Thoracic aorta (tissue), 2 donors: ENCODE data around the gene PIK3C2G. TPM values are rescaled to one million over a fixed set of nuclear protein-coding genes. Genes with fewer than 3 reads are reported as not detected.

Source experiments
- ATAC-seq: fragments of 150-250 bp; one replicate; pipeline ENCODE4 v1.8.0; 2017; ENCODE audit warnings: low read depth; ENCODE audit not compliant: insufficient number of reproducible peaks, low FRiP score
- DNase-seq: peaks from one replicate; pipeline ENCODE4 v3.0.0-alpha.2; 2020; ENCODE audit warnings: low spot score
- H3K27ac ChIP-seq, 2 donors: fragments of 200-600 bp; sonication (generic); 1 replicate in 1 of 2; 2 replicates in 1 of 2; pipeline ENCODE4 v1.5.1; 2016; ENCODE audit warnings: mild to moderate bottlenecking in 2 of 2, moderate library complexity in 2 of 2
- H3K27me3 ChIP-seq: fragments of 200-600 bp; sonication (generic); replicated peaks from 2 replicates; pipeline ENCODE4 v1.6.0; 2016; ENCODE audit warnings: mild to moderate bottlenecking; ENCODE audit not compliant: insufficient read depth
- H3K36me3 ChIP-seq: fragments of 200-600 bp; sonication (generic); one replicate; pipeline ENCODE4 v1.5.1; 2016
- H3K4me1 ChIP-seq, 2 donors: fragments of 200-600 bp; sonication (generic); 1 replicate in 1 of 2; 2 replicates in 1 of 2; pipeline versions ENCODE4 v1.5.1 to v1.6.0; 2016; ENCODE audit warnings: low read depth in 2 of 2, mild to moderate bottlenecking in 1 of 2; ENCODE audit not compliant: control insufficient read depth in 1 of 2
- H3K4me3 ChIP-seq: fragments of 200-600 bp; sonication (generic); 2 replicates; pipeline ENCODE4 v1.5.1; 2016; ENCODE audit warnings: mild to moderate bottlenecking
- H3K9me3 ChIP-seq: fragments of 200-600 bp; sonication (generic); 2 replicates; pipeline ENCODE4 v1.5.1; 2016
- CTCF ChIP-seq: fragments of 200-600 bp; sonication (generic); IDR thresholded peaks from one replicate; pipeline ENCODE4 v1.5.1; 2019; ENCODE audit warnings: antibody characterized with exemption
- total RNA-seq, 2 donors: library from RNA; depleted of rRNA; stranded (reverse); fragments of >200 nt; gene quantifications; one replicate each; pipeline versions ENCODE4 v1.1.0 to v1.2.3, GENCODE V29; 2016

The PIK3C2G gene
- total RNA-seq, 2 donors from 2014 or later = not detected

- Histone ChIP-seq H3K36me3 (no peaks in the 10 kb centered on the region), H3K4me3 (no peak overlapping the region), H3K4me1 (no peaks in the 10 kb centered on the region), H3K9me3 (no peaks in the 10 kb centered on the region), H3K27ac (no peak overlapping the region), H3K27me3 (no peaks in the 10 kb centered on the region)
- no peak for TF ChIP-seq CTCF
- DNase-seq (no peak), ATAC-seq (no peak)
Measured at GRCh38 chr12:18551106-18551505, 289.8 kb downstream of the PIK3C2G start.

- no peak for TF ChIP-seq CTCF
- DNase-seq = no peak
- Histone ChIP-seq H3K4me1 (no peaks in the 10 kb centered on the region), H3K36me3 (no peaks in the 10 kb centered on the region), H3K4me3 (no peak overlapping the region), H3K9me3 (no peaks in the 10 kb centered on the region), H3K27ac (no peak overlapping the region), H3K27me3 (no peaks in the 10 kb centered on the region)
- ATAC-seq = no peak
Measured at GRCh38 chr12:18551701-18552100, 290.4 kb downstream of the PIK3C2G start.

- ATAC-seq (no peak), DNase-seq (no peak)
- Histone ChIP-seq H3K9me3 (no peaks in the 10 kb centered on the region), H3K4me1 (no peaks in the 10 kb centered on the region), H3K27ac (no peak overlapping the region), H3K27me3 (no peaks in the 10 kb centered on the region), H3K4me3 (no peak overlapping the region), H3K36me3 (no peaks in the 10 kb centered on the region)
- no peak for TF ChIP-seq CTCF
Measured at GRCh38 chr12:18552829-18553228, 291.5 kb downstream of the PIK3C2G start.

- Histone ChIP-seq H3K27me3 (no peaks in the 10 kb centered on the region), H3K4me1 (no peaks in the 10 kb centered on the region), H3K9me3 (no peaks in the 10 kb centered on the region), H3K27ac (no peak overlapping the region), H3K4me3 (no peak overlapping the region), H3K36me3 (no peaks in the 10 kb centered on the region)
- no peak for TF ChIP-seq CTCF
- DNase-seq (no peak), ATAC-seq (no peak)
Measured at GRCh38 chr12:18556161-18556560, 294.8 kb downstream of the PIK3C2G start.

GRCh38 chr12:18559242-18559641, 297.9 kb downstream of the PIK3C2G start:
- H3K27me3 ChIP-seq = no peaks in the 10 kb centered on the region
- H3K27ac ChIP-seq = no peak overlapping the region
- H3K36me3 ChIP-seq = no peaks in the 10 kb centered on the region
- DNase-seq (no peak), ATAC-seq (no peak)
- no peaks in the 10 kb centered on the region for H3K9me3 ChIP-seq
- TF ChIP-seq CTCF = no peak
- H3K4me3 ChIP-seq = no peak overlapping the region
- H3K4me1 ChIP-seq = no peaks in the 10 kb centered on the region
